ENCODE data around the gene C1orf35. TPM values are rescaled to one million over a fixed set of nuclear protein-coding genes. Genes with fewer than 3 reads are reported as not detected.
A peak's percentile ranks its signal among the peaks of the same experiment; 100 is the strongest.

The C1orf35 gene
- total and polyA plus RNA-seq, 9 of the 15 experiments (the other 6 are each of a cell fraction or from before 2014, with no cell fraction given), result 3.2 to 48.7 (median 12.5) TPM

DNA sequence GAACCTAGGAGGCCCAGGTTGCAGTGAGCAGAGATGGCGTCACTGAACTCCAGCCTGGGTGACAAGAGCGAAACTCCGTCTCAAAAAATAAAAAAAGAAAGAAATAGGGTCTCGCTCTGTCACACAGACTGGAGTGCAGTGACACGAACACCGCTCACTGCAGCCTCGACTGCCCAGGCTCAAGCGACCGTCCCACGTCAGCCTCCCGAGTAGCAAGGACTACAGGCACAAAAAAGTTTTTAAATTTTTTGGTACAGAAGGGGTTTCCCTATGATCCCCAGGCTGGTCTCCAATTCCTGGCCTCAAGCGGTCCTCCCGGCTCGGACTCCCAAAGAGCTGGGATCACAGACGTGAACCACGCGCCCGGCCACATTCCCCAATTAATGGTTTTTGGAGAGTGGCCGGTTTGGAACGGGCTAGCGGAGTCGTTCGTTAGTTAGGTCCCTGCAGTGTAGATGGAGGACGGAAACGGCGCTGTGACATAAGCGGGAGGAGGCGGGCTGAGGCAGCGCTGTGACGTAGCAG, 36.3 kb upstream of the C1orf35 start (continued):
- TF ChIP-seq, protein P1, sequence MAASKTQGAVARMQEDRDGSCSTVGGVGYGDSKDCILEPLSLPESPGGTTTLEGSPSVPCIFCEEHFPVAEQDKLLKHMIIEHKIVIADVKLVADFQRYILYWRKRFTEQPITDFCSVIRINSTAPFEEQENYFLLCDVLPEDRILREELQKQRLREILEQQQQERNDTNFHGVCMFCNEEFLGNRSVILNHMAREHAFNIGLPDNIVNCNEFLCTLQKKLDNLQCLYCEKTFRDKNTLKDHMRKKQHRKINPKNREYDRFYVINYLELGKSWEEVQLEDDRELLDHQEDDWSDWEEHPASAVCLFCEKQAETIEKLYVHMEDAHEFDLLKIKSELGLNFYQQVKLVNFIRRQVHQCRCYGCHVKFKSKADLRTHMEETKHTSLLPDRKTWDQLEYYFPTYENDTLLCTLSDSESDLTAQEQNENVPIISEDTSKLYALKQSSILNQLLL (CRISPR knock-in tag; IDR thresholded peaks at IDR 0.05; ENCODE audit: borderline replicate concordance), result no peak
- TF ChIP-seq RBM17 (IDR thresholded peaks at IDR 0.05; ENCODE audit: borderline replicate concordance, low read depth, low read length) (no peak), ADNP (tag; IDR thresholded peaks at IDR 0.05) (no peak), ZNF354B (CRISPR knock-in tag; IDR thresholded peaks at IDR 0.05) (0 out of 2 replicates have a peak, but pooled peaks have one; percentile 38), MAZ (CRISPR knock-in tag; conservative IDR thresholded peaks at IDR 0.05 in 1 of 2, IDR thresholded peaks at IDR 0.05 in 1 of 2) (no peak), BRCA1 (IDR thresholded peaks at IDR 0.05) (no peak), BRCA1 (CRISPR knock-in tag; IDR thresholded peaks at IDR 0.05) (no peak), RBM14 (IDR thresholded peaks at IDR 0.05; ENCODE audit: borderline replicate concordance, insufficient read depth, low read depth, low read length) (no peak), SUPT5H (IDR thresholded peaks at IDR 0.05) (peak; percentile 77), ZFP36 (IDR thresholded peaks at IDR 0.05; ENCODE audit: low read depth, low read length, partially characterized antibody) (no peak), ZNF644 (tag; IDR thresholded peaks at IDR 0.05; ENCODE audit: low read depth) (no peak), FUS (optimal IDR thresholded peaks at IDR 0.05; ENCODE audit: low read depth, low read length) (no peak), ZNF583 (CRISPR knock-in tag; IDR thresholded peaks at IDR 0.05) (no peak), STAT5A (IDR thresholded peaks at IDR 0.05; ENCODE audit: borderline replicate concordance, low read length) (no peak), SMARCC2 (IDR thresholded peaks at IDR 0.05; ENCODE audit: low read depth) (0 out of 2 replicates have a peak, but pooled peaks have one; percentile 44), TAF9B (IDR thresholded peaks at IDR 0.05; ENCODE audit: partially characterized antibody) (no peak), NR2C1 (IDR thresholded peaks at IDR 0.05) (no peak), NR2C1 (tag; IDR thresholded peaks at IDR 0.05) (no peak), SIN3B (IDR thresholded peaks at IDR 0.05; ENCODE audit: low read depth) (no peak)
- TF ChIP-seq, protein P2, sequence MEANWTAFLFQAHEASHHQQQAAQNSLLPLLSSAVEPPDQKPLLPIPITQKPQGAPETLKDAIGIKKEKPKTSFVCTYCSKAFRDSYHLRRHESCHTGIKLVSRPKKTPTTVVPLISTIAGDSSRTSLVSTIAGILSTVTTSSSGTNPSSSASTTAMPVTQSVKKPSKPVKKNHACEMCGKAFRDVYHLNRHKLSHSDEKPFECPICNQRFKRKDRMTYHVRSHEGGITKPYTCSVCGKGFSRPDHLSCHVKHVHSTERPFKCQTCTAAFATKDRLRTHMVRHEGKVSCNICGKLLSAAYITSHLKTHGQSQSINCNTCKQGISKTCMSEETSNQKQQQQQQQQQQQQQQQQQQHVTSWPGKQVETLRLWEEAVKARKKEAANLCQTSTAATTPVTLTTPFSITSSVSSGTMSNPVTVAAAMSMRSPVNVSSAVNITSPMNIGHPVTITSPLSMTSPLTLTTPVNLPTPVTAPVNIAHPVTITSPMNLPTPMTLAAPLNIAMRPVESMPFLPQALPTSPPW (CRISPR knock-in tag; IDR thresholded peaks at IDR 0.05), result no peak
